Measurements from ENCODE around the gene GPS1.

The GPS1 gene

GRCh38 chr17:82014971-82015310, 36.8 kb upstream of the GPS1 start:
- no peak for DNase-seq

DNA sequence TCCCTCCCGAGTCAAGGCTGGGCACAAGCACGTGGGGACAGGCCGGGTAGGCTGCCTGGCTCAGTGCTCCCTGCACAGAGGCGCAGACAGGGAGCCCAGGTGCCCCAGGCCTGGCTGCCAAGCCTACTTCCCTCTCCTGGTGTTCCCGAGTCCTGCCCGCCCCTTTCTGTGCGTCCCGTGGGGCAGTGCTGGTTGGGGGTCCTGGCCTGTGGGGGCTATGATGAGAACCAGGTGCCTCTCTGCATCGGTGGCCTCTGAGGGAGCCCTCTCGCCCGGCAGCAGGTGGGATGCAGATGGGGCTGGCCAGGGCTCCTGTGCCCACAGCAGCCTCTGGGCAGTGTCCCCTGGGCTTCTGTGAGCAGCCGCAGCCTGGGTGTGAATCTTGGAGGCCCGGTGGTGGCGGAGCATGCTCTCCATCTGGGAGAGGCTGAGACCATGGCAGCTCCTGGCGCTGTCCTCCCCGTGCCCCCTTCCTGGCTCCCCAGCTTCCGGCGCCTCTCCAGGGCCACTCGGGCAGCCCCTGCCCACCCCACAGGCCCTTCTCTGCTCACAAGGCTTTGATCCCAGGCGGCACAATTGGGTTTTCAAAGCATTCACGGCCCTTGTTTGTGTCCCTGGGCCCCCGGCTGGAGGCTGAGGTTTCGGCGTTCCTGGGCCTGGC, 36.3 kb upstream of the GPS1 start:
- DNase-seq: no peak

DNA sequence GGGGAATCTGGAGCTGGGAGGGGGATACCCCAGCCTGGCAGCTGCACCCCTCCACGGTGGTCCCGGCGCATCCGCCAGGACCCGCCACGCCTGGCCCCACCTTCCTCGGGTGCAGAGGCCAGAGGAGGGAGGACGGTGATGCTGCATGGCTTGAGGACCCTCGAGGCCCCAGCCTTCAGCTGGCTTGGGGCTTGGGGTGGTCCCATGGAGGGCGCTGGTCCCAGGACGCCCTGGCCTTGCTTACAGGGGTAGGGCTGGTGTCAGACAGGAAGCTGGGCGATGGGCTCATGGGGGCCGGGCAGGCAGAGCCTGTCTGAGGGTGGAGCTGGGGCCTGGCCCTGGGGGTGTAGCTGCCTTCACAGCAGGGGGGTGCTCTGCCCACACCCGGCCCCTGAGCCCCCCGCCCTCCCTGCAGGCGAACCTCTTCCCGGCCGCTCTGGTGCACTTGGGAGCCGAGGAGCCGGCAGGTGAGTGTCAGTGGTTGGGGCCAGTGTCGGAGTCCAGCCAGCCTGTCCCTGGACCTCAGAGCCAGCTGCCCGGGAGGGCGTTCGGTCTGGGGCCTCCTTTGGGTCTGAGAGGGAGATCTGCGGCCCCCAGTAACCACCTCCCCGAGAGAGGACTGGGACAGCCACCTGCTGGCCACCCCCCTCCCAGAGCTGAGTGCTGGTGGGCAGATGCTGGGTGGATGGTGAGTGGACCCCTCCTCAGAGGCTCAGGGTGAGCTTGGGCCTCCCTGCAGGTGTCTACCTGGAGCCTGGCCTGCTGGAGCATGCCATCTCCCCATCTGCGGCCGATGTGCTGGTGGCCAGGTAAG, 35.4 kb upstream of the GPS1 start:
- DNase-seq: no peak

GRCh38 chr17:82016875-82017459, 34.7 kb upstream of the GPS1 start:
- DNase-seq: no peak

GRCh38 chr17:82017612-82018151, 34.0 kb upstream of the GPS1 start:
- DNase-seq: no peak

DNA sequence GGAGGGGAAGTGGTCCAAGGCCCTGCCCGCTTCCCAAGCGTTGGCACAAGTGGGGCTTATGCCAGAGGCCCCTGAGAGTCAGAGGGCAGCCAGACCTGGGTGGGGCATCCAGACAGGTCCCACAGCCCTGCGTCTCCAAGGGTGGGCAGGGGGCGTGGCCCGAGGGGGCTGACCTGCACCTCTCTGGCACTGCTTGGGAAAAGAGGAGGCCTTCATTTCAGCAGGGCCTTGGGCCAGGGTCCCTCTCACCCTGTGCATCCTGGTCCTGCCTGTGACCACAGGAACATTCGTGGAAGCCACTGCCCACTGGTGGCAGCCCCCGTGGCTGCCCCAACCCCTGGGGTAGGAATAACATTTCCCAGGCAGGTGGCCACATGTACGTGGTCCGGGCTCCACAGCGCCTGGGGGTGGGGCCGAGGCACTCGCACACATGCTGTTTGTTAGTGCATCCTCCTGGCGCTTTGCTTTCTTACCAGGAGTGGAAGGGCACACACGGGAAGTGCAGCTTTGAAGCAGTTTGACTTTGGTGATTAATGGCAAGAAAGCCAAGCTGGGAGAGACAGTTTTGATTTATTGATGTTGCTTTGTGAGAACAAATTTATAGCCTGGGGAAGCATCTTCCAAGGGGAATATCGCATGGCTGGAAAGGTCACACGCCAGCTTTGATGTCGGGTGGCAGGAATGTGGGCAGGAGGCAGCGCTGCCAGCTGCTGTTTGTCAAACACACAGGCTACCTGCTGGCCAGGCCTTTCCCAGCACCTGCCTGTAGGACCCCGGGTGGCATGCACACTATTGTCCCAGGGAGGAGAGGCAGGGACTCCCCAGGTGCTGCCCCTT, 33.3 kb upstream of the GPS1 start:
- DNase-seq: no peak

- DNase-seq: no peak
Observed at GRCh38 chr17:82018989-82019689, 32.6 kb upstream of the GPS1 start.

DNA sequence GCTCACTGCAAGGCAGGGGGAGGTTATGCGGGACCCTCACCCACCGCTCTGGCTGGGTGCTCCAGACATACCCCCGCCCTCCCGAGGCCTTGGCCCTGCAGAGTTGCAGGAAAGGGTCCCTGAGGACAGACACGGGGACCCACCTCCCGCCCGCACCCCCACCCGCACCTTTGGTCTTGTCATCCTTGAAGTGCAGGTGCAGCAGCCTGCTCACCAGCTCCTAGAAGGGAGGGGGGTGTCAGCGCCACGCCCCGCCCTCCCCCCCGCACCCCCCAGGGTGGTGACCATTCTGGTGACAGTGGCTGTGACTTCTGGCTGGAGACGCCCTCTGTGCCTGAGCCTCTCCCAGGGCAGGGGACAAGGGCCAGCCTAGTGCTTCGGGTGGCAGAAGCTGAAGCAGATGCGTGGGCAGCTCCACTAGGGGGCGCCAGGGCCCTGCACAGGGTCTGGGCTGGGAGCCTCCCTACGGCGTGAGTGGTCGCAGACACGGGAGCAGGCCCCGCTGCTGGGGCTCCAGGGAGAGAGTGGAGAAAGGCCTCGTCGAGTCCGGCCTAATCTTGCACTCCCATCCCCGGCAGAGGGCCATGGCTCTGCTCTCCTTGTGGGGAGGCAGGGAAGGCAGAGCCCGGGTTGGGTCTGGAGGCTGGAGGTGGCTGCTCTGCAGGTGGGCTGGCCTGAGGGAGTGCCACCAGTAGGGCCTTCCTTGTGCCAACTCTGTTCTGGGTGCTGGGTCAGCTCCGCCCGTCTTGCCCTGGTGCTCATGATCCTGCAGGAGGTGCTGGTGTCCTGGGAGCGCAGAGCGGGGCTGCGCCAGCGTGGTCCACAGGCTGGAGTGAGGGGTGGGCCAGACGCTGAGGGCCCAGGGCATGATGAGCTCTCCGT, 31.8 kb upstream of the GPS1 start:
- peak; percentile 64 for DNase-seq

- no peak for DNase-seq
Observed at GRCh38 chr17:82020572-82021106, 31.1 kb upstream of the GPS1 start.

- peak; percentile 61 for DNase-seq
Observed at GRCh38 chr17:82021107-82021899, 30.4 kb upstream of the GPS1 start.

GRCh38 chr17:82021900-82022309, 29.8 kb upstream of the GPS1 start:
- DNase-seq: no peak

DNA sequence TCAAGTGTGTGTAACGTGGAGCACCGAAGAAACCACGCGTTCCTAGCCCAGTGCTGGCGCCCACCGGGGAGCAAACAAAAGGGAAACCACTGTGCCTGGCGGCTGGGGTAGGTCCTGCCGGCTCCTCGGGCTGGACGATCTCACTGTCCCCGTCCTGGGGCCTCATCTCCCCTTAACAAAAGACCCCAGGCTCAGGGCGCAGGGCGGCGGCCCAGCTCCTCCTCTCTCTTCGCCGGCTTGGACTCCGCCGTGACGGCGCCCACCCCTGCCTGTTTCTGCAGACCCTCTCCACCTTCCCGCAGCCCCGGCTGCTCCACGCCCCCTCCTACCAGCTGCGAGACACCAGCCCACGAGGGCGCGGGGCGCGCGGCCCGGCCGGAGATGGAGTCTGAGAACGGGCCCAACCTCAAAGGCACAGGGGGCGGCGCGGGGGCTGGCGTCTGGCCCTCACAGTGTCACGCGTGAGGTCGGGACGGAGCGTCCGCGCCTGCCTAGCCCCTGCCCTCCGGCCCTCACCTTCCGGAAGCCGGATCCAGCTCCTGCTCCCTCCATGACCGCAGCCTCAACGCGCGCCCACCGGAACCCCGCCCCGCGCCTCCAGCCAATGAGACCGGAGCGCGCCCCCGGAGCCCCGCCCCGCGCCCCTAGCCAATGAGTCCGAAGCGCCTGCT, 29.3 kb upstream of the GPS1 start, which contains the start of gene CENPX:
Gene CENPX, minus strand, starts transcription at position 569 of the 671 bp plus-strand sequence. Its CDS starts 17 bp downstream, at position 552.
- DNase-seq: no peak

- DNase-seq: peak; percentile 100
Observed at GRCh38 chr17:82022981-82023446, 28.7 kb upstream of the GPS1 start, which contains the start of gene LRRC45. Gene LRRC45 (plus strand): TSS chr17:82023305. CDS start chr17:82023644, 339 bp downstream.

DNA sequence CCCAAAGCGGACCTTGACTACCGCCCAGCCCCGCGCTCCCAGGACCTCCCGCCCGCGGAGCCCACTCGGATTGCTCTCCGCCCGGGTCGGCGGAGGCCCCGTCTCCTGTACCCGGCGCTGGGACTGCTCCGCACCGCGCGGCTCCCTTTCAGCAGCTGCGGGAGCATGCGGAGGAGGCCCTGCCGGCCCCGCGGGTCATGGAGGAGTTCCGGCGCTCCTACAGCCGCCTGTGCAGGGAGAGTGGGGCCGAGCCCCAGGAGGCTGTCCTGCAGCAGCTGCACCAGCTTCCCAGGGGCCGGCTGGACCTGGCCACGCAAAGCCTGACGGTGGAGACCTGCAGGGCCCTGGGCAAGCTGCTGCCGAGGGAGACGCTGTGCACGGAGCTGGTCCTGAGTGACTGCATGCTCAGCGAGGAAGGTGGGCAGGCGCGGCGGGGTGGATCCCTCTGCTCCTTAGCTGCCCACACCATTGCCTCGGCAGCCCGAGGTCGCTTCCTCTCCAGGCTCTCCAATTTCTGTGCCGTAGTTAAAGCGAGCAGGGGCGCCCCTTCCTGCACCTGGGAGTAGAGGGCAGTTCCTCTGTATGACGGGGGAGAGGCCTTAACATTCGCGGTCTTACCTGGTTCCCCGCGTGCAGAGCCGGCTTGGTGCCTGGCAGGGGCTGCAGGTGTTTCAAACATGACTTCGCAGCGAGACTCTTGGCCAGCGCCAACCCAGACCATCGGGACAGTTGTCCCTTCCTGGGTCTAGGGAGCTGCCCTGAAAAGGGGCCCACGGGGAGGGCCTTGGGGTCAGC, 28.1 kb upstream of the GPS1 start:
- DNase-seq: no peak

GRCh38 chr17:82024859-82025258, 26.8 kb upstream of the GPS1 start:
- no peak for DNase-seq

GRCh38 chr17:82025401-82026107, 26.1 kb upstream of the GPS1 start:
- no peak for DNase-seq

DNA sequence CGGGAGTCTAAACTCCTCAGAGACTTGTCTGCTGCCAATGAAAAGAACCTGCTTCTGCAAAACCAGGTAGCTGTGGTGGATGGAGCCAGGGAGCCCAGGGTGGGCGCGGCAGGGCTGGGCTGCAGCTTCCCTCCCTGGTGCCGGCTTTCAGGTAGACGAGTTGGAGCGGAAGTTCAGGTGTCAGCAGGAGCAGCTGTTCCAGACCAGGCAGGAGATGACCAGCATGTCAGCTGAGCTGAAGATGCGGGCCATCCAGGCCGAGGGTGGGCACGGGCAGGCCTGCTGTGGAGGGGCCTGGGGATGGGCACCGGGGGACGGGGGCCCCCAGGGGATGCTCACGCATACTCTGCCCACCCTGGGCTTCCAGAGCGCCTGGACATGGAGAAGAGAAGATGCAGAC, 23.5 kb upstream of the GPS1 start:
- no peak for DNase-seq

- no peak for DNase-seq
Observed at GRCh38 chr17:82028966-82029365, 22.7 kb upstream of the GPS1 start.
